ENCODE data around the gene EML5. TPM values are rescaled to one million over a fixed set of nuclear protein-coding genes. Genes with fewer than 3 reads are reported as not detected.

The EML5 gene
- total and polyA plus RNA-seq, 2 of the 13 experiments (the other 11 are each of a cell fraction or from before 2014, with no cell fraction given): 0.11 TPM; not detected in 1

- H3K4me2 ChIP-seq (ENCODE audit: low read depth, low read length): no peak overlapping the region
- ChIA-PET POLR2A (no interaction called here), CTCF (ENCODE audit: low intra/inter-chr PET ratio, low total read pairs) (no interaction called here)
- H3K36me3 ChIP-seq (replicated peaks in 1 of 2; ENCODE audit: control insufficient read depth in 1 of 2, insufficient read depth in 2 of 2, low read length in 2 of 2): no peaks in the 10 kb centered on the region; a peak in 1 of 5 replicates
- BruUV-seq (replicated peaks): no TSS peak
- H3K9me3 ChIP-seq (ENCODE audit: low read length): no peaks in the 10 kb centered on the region
- 90% methylated on average over 1 of the region's 1 CpG for WGBS (ENCODE audit: low lambda C conversion rate)
- FAIRE-seq (no peak), ATAC-seq (no peak), DNase-seq (ENCODE audit: low spot score) (no peak)
- H3K9ac ChIP-seq (ENCODE audit: insufficient read depth, low read depth, low read length): no peak overlapping the region
- H2AFZ ChIP-seq (ENCODE audit: low read length): no peak overlapping the region
- no peaks in the 10 kb centered on the region for H4K20me1 ChIP-seq (ENCODE audit: insufficient read depth, low read length)
- no peak overlapping the region for H3K27ac ChIP-seq (ENCODE audit: extremely low read length, insufficient read depth, low read length)
- in situ Hi-C loops (cut with HindIII; ENCODE audit: extremely low pct_ligation_motif_present, low pct_unique_long_range_greater_than_20kb) (no loop called here), intact Hi-C loops (cut with micrococcal nuclease; ENCODE audit: unreplicated experiment) (no loop called here)
- no peaks in the 10 kb centered on the region for H3K4me1 ChIP-seq (ENCODE audit: insufficient read depth, low read length)
- peaks cover 2% of the 10 kb centered on the region for H3K79me2 ChIP-seq (ENCODE audit: insufficient read depth, low read length)
- no peak overlapping the region for H3K4me3 ChIP-seq (replicated peaks in 1 of 3; ENCODE audit: insufficient read depth in 1 of 3, low read depth in 2 of 3, low read length in 3 of 3)
- no peaks in the 10 kb centered on the region for H3K27me3 ChIP-seq (ENCODE audit: control insufficient read depth in 1 of 2, insufficient read depth in 2 of 2, low read length in 2 of 2)
- TF ChIP-seq FOSL1 (CRISPR knock-in tag; IDR thresholded peaks at IDR 0.05; ENCODE audit: borderline replicate concordance) (no peak), NFIC (IDR thresholded peaks at IDR 0.05; ENCODE audit: low read length) (no peak), NFIB (CRISPR knock-in tag; IDR thresholded peaks at IDR 0.05; ENCODE audit: borderline replicate concordance) (no peak), ZNF343 (CRISPR knock-in tag; IDR thresholded peaks at IDR 0.05) (no peak), TBL1XR1 (IDR thresholded peaks at IDR 0.05; ENCODE audit: borderline replicate concordance, low read length, partially characterized antibody) (no peak)
These were observed 44.7 kb upstream of the EML5 start for GRCh38 chr14:88837495-88837894.

GRCh38 chr14:88835661-88836060, 42.9 kb upstream of the EML5 start:
- H3K36me3 ChIP-seq (replicated peaks in 1 of 2; ENCODE audit: control insufficient read depth in 1 of 2, insufficient read depth in 2 of 2, low read length in 2 of 2): peaks cover 0 to 1% of the 10 kb centered on the region in 2 experiments; a peak in 1 of 5 replicates
- peaks cover 2% of the 10 kb centered on the region for H3K79me2 ChIP-seq (ENCODE audit: insufficient read depth, low read length)
- ATAC-seq: no peak
- H3K27me3 ChIP-seq (ENCODE audit: control insufficient read depth in 1 of 2, insufficient read depth in 2 of 2, low read length in 2 of 2): no peaks in the 10 kb centered on the region
- no peaks in the 10 kb centered on the region for H3K4me1 ChIP-seq (ENCODE audit: insufficient read depth, low read length)
- no peak overlapping the region for H2AFZ ChIP-seq (ENCODE audit: low read length)
- BruUV-seq (replicated peaks): no TSS peak
- no peak overlapping the region for H3K9ac ChIP-seq (ENCODE audit: insufficient read depth, low read depth, low read length)
- no peak overlapping the region for H3K4me2 ChIP-seq (ENCODE audit: low read depth, low read length)
- H3K27ac ChIP-seq (ENCODE audit: extremely low read length, insufficient read depth, low read length): no peak overlapping the region
- in situ Hi-C loops (cut with HindIII; ENCODE audit: extremely low pct_ligation_motif_present, low pct_unique_long_range_greater_than_20kb) (no loop called here), intact Hi-C loops (cut with micrococcal nuclease; ENCODE audit: unreplicated experiment) (no loop called here)
- POLR2A ChIA-PET: no interaction called here
- H4K20me1 ChIP-seq (ENCODE audit: insufficient read depth, low read length): no peaks in the 10 kb centered on the region
- H3K4me3 ChIP-seq (replicated peaks in 1 of 3; ENCODE audit: insufficient read depth in 1 of 3, low read depth in 2 of 3, low read length in 3 of 3): no peak overlapping the region
- no peak for FAIRE-seq
- no peaks in the 10 kb centered on the region for H3K9me3 ChIP-seq (ENCODE audit: low read length)
- no peak for DNase-seq (ENCODE audit: low spot score)
- CTCF ChIA-PET (ENCODE audit: low intra/inter-chr PET ratio, low total read pairs): no interaction called here
- TF ChIP-seq FOXP4 (CRISPR knock-in tag; IDR thresholded peaks at IDR 0.05): no peak
- no peak for TF ChIP-seq ZZZ3 (CRISPR knock-in tag; IDR thresholded peaks at IDR 0.05; ENCODE audit: borderline replicate concordance)
- no peak for TF ChIP-seq PCBP2 (optimal IDR thresholded peaks at IDR 0.05; ENCODE audit: low read depth, low read length, poor library complexity, severe bottlenecking)
- no peak for TF ChIP-seq RAD51 (IDR thresholded peaks at IDR 0.05; ENCODE audit: borderline replicate concordance)
- no peak for TF ChIP-seq KAT8 (CRISPR knock-in tag; IDR thresholded peaks at IDR 0.05)
- TF ChIP-seq ZBTB2 (CRISPR knock-in tag; IDR thresholded peaks at IDR 0.05; ENCODE audit: low read depth): no peak
- TF ChIP-seq ONECUT2 (CRISPR knock-in tag; IDR thresholded peaks at IDR 0.05): no peak
- no peak for TF ChIP-seq NFIC (IDR thresholded peaks at IDR 0.05; ENCODE audit: low read length)
- TF ChIP-seq GTF3A (CRISPR knock-in tag; conservative IDR thresholded peaks at IDR 0.05): no peak
- no peak for TF ChIP-seq GPN1 (CRISPR knock-in tag; IDR thresholded peaks at IDR 0.05; ENCODE audit: borderline replicate concordance)
- TF ChIP-seq U2AF1 (optimal IDR thresholded peaks at IDR 0.05; ENCODE audit: low read depth, low read length): no peak
- TF ChIP-seq KLF12 (CRISPR knock-in tag; IDR thresholded peaks at IDR 0.05; ENCODE audit: borderline replicate concordance): no peak
- no peak for TF ChIP-seq NR1H2 (CRISPR knock-in tag; IDR thresholded peaks at IDR 0.05; ENCODE audit: borderline replicate concordance, low read depth)
